ENCODE data around the gene SLK.

Gene SLK

DNA sequence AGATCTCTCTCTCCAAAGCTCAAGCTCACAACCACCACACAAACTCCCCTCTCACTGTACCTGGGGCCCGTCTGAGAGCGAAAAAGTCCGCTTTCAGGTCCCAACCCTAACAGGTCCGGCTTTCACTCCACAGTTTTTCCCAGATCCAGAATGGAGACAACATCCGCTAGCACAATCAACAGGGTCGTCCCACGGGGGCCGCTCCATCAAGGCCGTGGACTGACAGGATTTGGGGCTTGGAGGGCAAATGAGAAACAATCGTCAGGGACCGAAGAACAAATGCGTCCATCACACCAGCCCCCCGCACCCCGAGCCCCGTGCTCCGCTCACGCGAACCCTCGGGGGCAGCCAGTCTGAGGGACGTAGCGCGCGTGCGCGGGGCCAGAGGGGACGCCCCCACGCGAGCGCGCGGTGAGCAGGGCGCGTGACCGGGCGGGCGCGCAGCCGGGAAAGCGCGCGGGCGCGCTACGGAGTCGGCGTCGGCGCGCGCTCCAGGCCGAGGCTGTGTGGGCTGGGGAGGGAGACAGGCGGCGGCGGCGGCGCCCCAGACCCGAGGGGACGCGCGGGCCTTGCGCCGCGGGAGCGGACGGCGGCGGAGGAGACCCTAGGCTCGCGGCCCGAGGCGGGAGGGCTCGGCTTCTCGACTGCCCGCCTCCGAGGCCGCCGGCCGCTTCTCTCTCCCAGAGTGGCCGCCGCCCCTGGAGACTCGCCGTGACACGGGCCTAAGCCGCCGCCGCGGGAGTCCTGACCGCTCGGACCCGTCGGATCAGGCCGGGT is at the start of gene SLK:
TSS of gene SLK (plus strand) at position 470 of the 777 bp plus-strand sequence. CDS start 606 bp downstream, outside the sequence.
- TF ChIP-seq, protein P1, sequence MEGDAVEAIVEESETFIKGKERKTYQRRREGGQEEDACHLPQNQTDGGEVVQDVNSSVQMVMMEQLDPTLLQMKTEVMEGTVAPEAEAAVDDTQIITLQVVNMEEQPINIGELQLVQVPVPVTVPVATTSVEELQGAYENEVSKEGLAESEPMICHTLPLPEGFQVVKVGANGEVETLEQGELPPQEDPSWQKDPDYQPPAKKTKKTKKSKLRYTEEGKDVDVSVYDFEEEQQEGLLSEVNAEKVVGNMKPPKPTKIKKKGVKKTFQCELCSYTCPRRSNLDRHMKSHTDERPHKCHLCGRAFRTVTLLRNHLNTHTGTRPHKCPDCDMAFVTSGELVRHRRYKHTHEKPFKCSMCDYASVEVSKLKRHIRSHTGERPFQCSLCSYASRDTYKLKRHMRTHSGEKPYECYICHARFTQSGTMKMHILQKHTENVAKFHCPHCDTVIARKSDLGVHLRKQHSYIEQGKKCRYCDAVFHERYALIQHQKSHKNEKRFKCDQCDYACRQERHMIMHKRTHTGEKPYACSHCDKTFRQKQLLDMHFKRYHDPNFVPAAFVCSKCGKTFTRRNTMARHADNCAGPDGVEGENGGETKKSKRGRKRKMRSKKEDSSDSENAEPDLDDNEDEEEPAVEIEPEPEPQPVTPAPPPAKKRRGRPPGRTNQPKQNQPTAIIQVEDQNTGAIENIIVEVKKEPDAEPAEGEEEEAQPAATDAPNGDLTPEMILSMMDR (IDR thresholded peaks at IDR 0.05) = no peak
- Histone ChIP-seq H3K4me2 (ENCODE audit: low read length) (peak within 1 kb of the TSS; percentile 99), H3K36me3 (ENCODE audit: control insufficient read depth, insufficient read depth, low read length) (no peaks in the 10 kb centered on the region), H2AFZ (peak within 1 kb of the TSS; percentile 98), H3K79me2 (peaks cover 18% of the 10 kb centered on the region), H3K4me1 (peaks cover 14% of the 10 kb centered on the region), H3K4me3 (ENCODE audit: low read depth, low read length) (peak within 1 kb of the TSS; percentile 100), H3K27ac (peak within 1 kb of the TSS; percentile 72), H3K9ac (peak within 1 kb of the TSS; percentile 48), H3K9me3 (ENCODE audit: control insufficient read depth, low read length) (no peaks in the 10 kb centered on the region), H3K27me3 (ENCODE audit: control insufficient read depth, insufficient read depth, low read length) (no peaks in the 10 kb centered on the region)

DNA sequence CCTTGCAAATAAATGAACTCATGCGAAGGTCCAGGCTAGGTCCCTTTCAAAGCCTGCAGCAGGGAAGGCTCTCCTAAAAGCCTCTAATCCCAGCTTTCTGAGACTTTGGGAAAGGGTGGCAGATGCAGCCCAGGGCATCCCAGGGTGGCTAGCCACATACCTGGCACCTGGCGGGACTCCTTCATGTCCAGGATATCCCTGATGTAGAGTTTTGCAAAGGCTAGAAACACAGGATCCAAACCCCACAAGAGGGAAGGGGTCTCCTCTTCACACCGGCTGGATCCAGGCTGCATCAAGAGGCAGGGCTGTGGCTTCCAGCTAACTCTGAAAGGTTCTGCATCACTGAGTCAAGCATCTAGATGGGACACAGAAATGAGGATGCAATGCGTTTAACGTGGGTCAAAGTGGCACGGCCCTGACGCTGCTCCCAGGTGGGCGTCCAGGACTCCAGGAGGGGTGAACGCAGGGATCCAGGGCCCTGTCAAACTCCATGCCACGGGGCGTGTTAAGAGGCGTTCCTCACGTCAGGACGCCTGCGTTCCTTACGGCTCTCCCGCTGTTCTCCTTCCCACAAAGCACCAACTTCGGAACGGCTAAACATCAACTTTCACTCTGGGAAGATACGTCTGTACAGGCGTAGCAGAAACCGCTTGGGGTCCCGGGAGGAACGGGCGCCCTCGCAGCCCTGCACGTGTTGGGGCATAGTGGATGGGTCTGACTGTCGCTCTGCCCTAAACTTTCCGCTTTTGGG is 49.5 kb upstream of the SLK start:
- H3K4me1 ChIP-seq = peaks cover 8% of the 10 kb centered on the region

DNA sequence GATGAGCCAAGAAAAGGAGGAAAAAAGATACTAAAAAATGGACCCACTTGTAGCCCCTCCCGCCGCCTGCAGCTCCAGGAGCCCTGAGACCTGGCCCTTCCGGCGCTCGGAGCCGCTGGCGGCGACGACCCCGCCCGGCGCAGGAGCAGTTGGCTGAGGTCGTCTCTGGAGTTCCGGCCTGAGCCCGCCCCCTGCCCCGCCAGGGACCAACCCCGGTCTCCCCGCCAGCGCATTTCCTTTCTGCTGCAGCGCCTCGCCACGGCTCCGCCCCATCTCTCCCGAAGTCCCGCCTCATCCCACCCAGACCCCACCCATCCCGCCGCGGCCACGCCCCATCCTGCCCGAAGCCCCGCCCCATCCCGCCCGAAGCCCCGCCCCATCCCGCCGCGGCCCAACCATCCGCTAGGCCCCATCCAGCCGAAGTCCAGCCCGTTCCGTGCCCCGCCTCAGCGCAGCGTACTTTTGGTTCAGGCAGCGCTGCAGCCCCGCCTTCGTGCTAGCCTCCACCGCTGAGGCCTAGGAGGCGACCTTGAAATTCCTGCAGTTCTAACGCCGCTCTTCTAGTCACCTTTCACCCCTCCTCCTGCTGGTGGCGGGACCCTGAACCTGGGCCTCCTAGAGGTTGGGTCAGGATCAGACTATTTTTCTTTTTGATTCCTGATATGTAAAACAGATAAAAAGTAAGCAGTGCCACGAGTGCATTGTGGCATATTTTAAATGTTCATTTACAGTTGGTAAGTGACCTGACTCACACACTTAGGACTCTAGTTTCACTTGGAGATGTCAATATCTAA is 48.7 kb upstream of the SLK start, which contains the start of gene STN1:
TSS of gene STN1 (minus strand) at position 132 of the 794 bp plus-strand sequence. CDS start 590 bp downstream, outside the sequence.
- Histone ChIP-seq H3K9ac (peak within 1 kb of the TSS; percentile 88), H3K4me2 (ENCODE audit: low read length) (peak within 1 kb of the TSS; percentile 95), H3K36me3 (ENCODE audit: control insufficient read depth, insufficient read depth, low read length) (no peaks in the 10 kb centered on the region), H3K79me2 (peaks cover 4% of the 10 kb centered on the region), H3K9me3 (ENCODE audit: control insufficient read depth, low read length) (no peaks in the 10 kb centered on the region), H3K27ac (peak within 1 kb of the TSS; percentile 98), H3K27me3 (ENCODE audit: control insufficient read depth, insufficient read depth, low read length) (no peaks in the 10 kb centered on the region), H3K4me3 (ENCODE audit: low read depth, low read length) (peak within 1 kb of the TSS; percentile 71), H2AFZ (peak within 1 kb of the TSS; percentile 98), H3K4me1 (peaks cover 8% of the 10 kb centered on the region)
- TF ChIP-seq, protein P1 (IDR thresholded peaks at IDR 0.05) = peak; percentile 14

More for the DNA sequence above, 49.5 kb upstream of the SLK start:
- no peaks in the 10 kb centered on the region for H3K9me3 ChIP-seq (ENCODE audit: control insufficient read depth, low read length)
- H3K36me3 ChIP-seq (ENCODE audit: control insufficient read depth, insufficient read depth, low read length) = no peaks in the 10 kb centered on the region
- peak overlapping the region; percentile 71 for H3K4me3 ChIP-seq (ENCODE audit: low read depth, low read length)
- TF ChIP-seq, protein P1 (IDR thresholded peaks at IDR 0.05) = no peak
- H3K4me2 ChIP-seq (ENCODE audit: low read length) = peak overlapping the region; percentile 95
- peak overlapping the region; percentile 88 for H3K9ac ChIP-seq
- no peaks in the 10 kb centered on the region for H3K27me3 ChIP-seq (ENCODE audit: control insufficient read depth, insufficient read depth, low read length)
- peak overlapping the region; percentile 98 for H2AFZ ChIP-seq
- peaks cover 4% of the 10 kb centered on the region for H3K79me2 ChIP-seq
- peak overlapping the region; percentile 98 for H3K27ac ChIP-seq

DNA sequence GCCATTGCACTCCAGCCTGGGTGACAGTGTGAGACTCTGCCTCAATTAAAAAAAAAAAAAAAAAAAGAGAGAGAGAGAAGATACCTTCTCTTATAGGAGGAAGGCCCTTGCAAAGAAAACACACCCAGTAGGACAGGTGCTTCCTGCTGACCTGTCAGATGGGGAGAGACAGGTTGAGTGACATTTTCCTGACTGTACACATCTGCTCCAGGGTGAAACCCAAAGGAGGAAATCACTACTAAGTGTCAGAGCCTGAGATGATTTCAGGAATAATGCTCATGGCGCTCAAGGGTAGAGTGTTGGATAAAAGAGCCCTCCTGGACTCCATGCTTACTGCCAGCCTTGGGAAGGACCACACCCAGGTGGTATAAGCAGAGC is 47.3 kb upstream of the SLK start:
- H3K27me3 ChIP-seq (ENCODE audit: control insufficient read depth, insufficient read depth, low read length) = no peaks in the 10 kb centered on the region
- H3K27ac ChIP-seq = no peak overlapping the region
- no peak overlapping the region for H3K9ac ChIP-seq
- no peak overlapping the region for H3K4me3 ChIP-seq (ENCODE audit: low read depth, low read length)
- no peaks in the 10 kb centered on the region for H3K36me3 ChIP-seq (ENCODE audit: control insufficient read depth, insufficient read depth, low read length)
- no peak overlapping the region for H3K4me2 ChIP-seq (ENCODE audit: low read length)
- H3K4me1 ChIP-seq = peaks cover 8% of the 10 kb centered on the region
- peak overlapping the region; percentile 65 for H2AFZ ChIP-seq
- TF ChIP-seq, protein P1 (IDR thresholded peaks at IDR 0.05) = no peak
- H3K9me3 ChIP-seq (ENCODE audit: control insufficient read depth, low read length) = no peaks in the 10 kb centered on the region
- H3K79me2 ChIP-seq = peaks cover 4% of the 10 kb centered on the region

All from parathyroid adenoma (tissue), 2 donors.